ENCODE measurements around the gene CCDC34. TPM values are rescaled to one million over a fixed set of nuclear protein-coding genes. Genes with fewer than 3 reads are reported as not detected.

The CCDC34 gene
- total RNA-seq, 2 donors from 2014 or later, result 2.6 TPM; not detected in 1

- Histone ChIP-seq H3K4me3 (no peak overlapping the region), H3K27ac (no peak overlapping the region)
Measured at GRCh38 chr11:27397624-27398399, 34.8 kb upstream of the CCDC34 start.

DNA sequence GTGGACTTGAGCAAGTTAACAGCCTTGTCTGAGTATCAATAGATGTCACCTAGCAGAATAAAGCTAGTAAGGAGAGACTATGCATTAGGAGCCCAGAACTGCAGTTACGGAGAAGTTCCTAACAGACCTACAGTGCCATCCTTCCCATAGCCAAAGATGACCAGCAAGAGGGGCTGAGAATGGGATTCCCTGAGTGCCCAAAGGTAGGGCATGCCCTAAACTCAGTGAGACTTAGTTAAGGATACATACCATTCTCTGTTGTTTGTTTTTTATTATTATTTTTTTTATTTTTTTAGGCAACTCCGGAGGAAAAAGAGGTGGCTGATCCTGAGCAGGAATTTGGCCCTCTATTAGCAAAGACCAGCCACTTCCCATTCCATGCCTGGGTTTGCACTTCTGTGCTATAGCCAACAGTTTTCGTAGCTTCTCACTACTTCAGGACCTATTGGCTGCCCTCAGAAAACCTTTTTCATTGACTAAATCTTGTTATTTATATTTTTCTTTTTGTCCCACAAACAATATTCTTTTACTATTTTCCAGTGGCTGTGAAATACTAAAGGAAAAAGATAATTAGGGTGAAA lies 33.3 kb upstream of the CCDC34 start:
- Histone ChIP-seq H3K4me3 (no peak overlapping the region), H3K27me3 (no peaks in the 10 kb centered on the region), H3K36me3 (no peaks in the 10 kb centered on the region), H3K4me1 (peaks cover 0 to 61% of the 10 kb centered on the region in 2 donors), H3K27ac (peak overlapping the region in 1 of 2 donors; percentile 31), H3K9me3 (no peaks in the 10 kb centered on the region)
- no peak for DNase-seq (ENCODE audit: low spot score)
- no peak for TF ChIP-seq CTCF (IDR thresholded peaks at IDR 0.05)

More at GRCh38 chr11:27397624-27398399, 34.8 kb upstream of the CCDC34 start:
- no peaks in the 10 kb centered on the region for H3K9me3 ChIP-seq
- DNase-seq (ENCODE audit: low spot score), result no peak
- H3K27me3 ChIP-seq, result no peaks in the 10 kb centered on the region
- H3K4me1 ChIP-seq, result peaks cover 0 to 46% of the 10 kb centered on the region in 2 donors
- TF ChIP-seq CTCF (IDR thresholded peaks at IDR 0.05), result no peak
- no peaks in the 10 kb centered on the region for H3K36me3 ChIP-seq

GRCh38 chr11:27395556-27396258 lies 32.7 kb upstream of the CCDC34 start:
- Histone ChIP-seq H3K4me3 (no peak overlapping the region), H3K9me3 (no peaks in the 10 kb centered on the region), H3K36me3 (no peaks in the 10 kb centered on the region), H3K4me1 (peaks cover 0 to 62% of the 10 kb centered on the region in 2 donors), H3K27ac (peak overlapping the region; percentile 23 to 31), H3K27me3 (no peaks in the 10 kb centered on the region)
- no peak for TF ChIP-seq CTCF (IDR thresholded peaks at IDR 0.05)
- DNase-seq (ENCODE audit: low spot score), result no peak

GRCh38 chr11:27394781-27395228 lies 31.8 kb upstream of the CCDC34 start:
- Histone ChIP-seq H3K36me3 (no peaks in the 10 kb centered on the region), H3K4me3 (no peak overlapping the region), H3K4me1 (peaks cover 0 to 62% of the 10 kb centered on the region in 2 donors), H3K27ac (peak overlapping the region in 1 of 2 donors; percentile 31), H3K9me3 (no peaks in the 10 kb centered on the region), H3K27me3 (no peaks in the 10 kb centered on the region)
- no peak for DNase-seq (ENCODE audit: low spot score)
- TF ChIP-seq CTCF (IDR thresholded peaks at IDR 0.05), result no peak

GRCh38 chr11:27392278-27393114 lies 29.5 kb upstream of the CCDC34 start:
- Histone ChIP-seq H3K36me3 (no peaks in the 10 kb centered on the region), H3K27ac (peak overlapping the region; percentile 44 to 48), H3K27me3 (no peaks in the 10 kb centered on the region), H3K9me3 (no peaks in the 10 kb centered on the region), H3K4me3 (no peak overlapping the region), H3K4me1 (peaks cover 0 to 55% of the 10 kb centered on the region in 2 donors)
- no peak for DNase-seq (ENCODE audit: low spot score)
- TF ChIP-seq CTCF (IDR thresholded peaks at IDR 0.05), result no peak

Data from right atrium auricular region (tissue), 2 donors.